Lower leg skin (tissue), 4 donors: Measurements from ENCODE around the gene INSM2. TPM values are rescaled to one million over a fixed set of nuclear protein-coding genes. Genes with fewer than 3 reads are reported as not detected.

ENCODE experiments used
- DNase-seq, 2 donors: peaks; one replicate each; pipeline ENCODE4 v3.0.0-alpha.2; 2019; ENCODE audit warnings: low spot score in 2 of 2
- H3K4me3 ChIP-seq: fragments of 200-600 bp; sonication (generic); 2 replicates; pipeline ENCODE4 v1.5.1; 2017; ENCODE audit warnings: mild to moderate bottlenecking, low read depth; ENCODE audit not compliant: poor library complexity, severe bottlenecking
- CTCF ChIP-seq, 3 donors: fragments of 450-650 bp; IDR thresholded peaks; one replicate each; pipeline ENCODE4 v1.5.1; 2016; ENCODE audit warnings: antibody characterized with exemption in 3 of 3, mild to moderate bottlenecking in 3 of 3, moderate library complexity in 2 of 3
- POLR2A ChIP-seq, 2 donors: fragments of 450-650 bp; IDR thresholded peaks; one replicate each; pipeline ENCODE4 v1.6.1; 2016 to 2017; ENCODE audit warnings: antibody characterized with exemption in 2 of 2, mild to moderate bottlenecking in 1 of 2, moderate library complexity in 1 of 2
- WGBS, 2 donors: methylation state at CpG; one replicate each; pipeline ENCODE4 v1.1.5; 2018; 5-methylcytosine and 5-hydroxymethylcytosine counted together
- intact Hi-C: fragments of 100-400 bp; cut with DNase I; formaldehyde crosslinking; loops from one replicate; pipeline ENCODE4 v1.15.0; 2023; ENCODE audit warnings: low total_unique reads
- total RNA-seq, 4 donors: library from RNA; depleted of rRNA; stranded (reverse); fragments of >200 nt; gene quantifications; one replicate each; pipeline ENCODE4 v1.1.0, GENCODE V29; 2016

INSM2 gene
- total RNA-seq, 4 donors from 2014 or later, result not detected

DNA sequence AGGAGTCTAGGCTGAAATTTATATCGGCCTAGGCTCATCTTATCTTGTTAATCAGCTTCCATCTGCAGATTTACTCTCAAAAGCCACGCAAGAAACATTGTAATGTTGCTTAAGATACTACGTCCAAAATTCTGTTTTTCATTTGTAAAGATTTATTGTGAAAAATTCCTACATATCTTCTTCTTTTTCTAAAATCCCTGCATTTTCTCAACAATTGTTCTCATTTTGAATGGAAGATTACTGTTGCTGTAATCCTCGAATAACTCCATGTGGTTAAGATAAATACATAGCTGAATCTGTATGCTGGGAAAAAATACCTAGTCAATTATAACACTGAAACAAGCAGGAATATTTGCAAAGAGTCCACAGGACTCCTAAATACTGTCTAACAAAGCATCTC is 15.6 kb downstream of the INSM2 start:
- TF ChIP-seq CTCF (IDR thresholded peaks at IDR 0.05), result no peak
- no peak for TF ChIP-seq POLR2A (IDR thresholded peaks at IDR 0.05)
- DNase-seq, result no peak
- 88 to 91% methylated on average over 4 of the region's 4 CpGs for WGBS, 2 donors
- H3K4me3 ChIP-seq, result no peak overlapping the region
- intact Hi-C loops, result no loop called here

- no peak for DNase-seq
- H3K4me3 ChIP-seq, result no peak overlapping the region
- WGBS, 2 donors, result 91 to 93% methylated on average over 1 of the region's 1 CpG
- intact Hi-C loops, result no loop called here
- TF ChIP-seq CTCF (IDR thresholded peaks at IDR 0.05) (no peak), POLR2A (IDR thresholded peaks at IDR 0.05) (no peak)
Observed at GRCh38 chr14:35551081-35551480, 17.1 kb downstream of the INSM2 start.

DNA sequence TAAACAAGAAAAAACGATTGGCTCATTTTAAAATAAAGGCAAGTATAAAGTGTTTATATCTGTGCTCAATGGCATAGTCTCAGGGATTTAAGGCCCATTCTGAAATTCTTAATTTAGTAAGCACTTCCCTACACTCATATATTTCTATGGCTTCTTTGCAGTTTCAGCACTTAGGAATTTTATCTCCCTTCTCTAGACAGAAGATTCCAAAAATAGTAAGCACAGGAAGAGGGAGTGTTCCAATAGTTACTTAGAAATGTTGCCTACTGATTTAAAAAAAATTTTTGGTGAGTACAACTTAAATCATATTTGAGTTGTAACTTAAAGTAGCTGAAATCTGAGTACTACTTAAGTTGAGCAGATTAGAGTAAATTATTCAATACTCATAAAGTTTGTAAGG is 19.8 kb downstream of the INSM2 start:
- no peak overlapping the region for H3K4me3 ChIP-seq
- no peak for TF ChIP-seq POLR2A (IDR thresholded peaks at IDR 0.05)
- DNase-seq, result no peak
- 69 to 73% methylated on average over 1 of the region's 1 CpG for WGBS, 2 donors
- intact Hi-C loops, result no loop called here

DNA sequence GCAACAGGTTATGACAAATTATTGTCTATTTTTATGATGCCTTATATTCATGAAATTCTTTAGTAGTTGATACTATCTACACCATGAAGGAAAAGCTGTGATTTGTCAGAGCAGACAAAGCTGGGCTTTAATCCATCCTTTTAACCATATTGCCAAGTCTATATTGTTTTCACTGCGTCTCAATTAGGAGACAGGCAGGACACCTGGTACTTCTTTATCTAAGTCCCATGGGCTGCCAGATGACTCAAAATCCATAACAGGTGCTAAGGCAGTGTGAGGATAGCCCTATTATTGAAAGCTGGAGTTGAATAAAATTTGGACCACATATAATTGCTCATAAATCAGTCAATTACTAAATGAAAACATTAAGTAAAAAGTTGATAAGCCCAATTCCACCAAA is 22.6 kb downstream of the INSM2 start:
- DNase-seq, result no peak
- TF ChIP-seq CTCF (IDR thresholded peaks at IDR 0.05) (no peak), POLR2A (IDR thresholded peaks at IDR 0.05) (no peak)
- WGBS, 2 donors, result 46 to 48% methylated on average over 1 of the region's 1 CpG
- H3K4me3 ChIP-seq, result no peak overlapping the region
- intact Hi-C loops, result no loop called here

- no peak overlapping the region for H3K4me3 ChIP-seq
- TF ChIP-seq POLR2A (IDR thresholded peaks at IDR 0.05), result no peak
- TF ChIP-seq CTCF (IDR thresholded peaks at IDR 0.05), result no peak
- intact Hi-C loops, result no loop called here
- DNase-seq, result no peak
Observed at GRCh38 chr14:35557221-35557747, 23.3 kb downstream of the INSM2 start.

DNA sequence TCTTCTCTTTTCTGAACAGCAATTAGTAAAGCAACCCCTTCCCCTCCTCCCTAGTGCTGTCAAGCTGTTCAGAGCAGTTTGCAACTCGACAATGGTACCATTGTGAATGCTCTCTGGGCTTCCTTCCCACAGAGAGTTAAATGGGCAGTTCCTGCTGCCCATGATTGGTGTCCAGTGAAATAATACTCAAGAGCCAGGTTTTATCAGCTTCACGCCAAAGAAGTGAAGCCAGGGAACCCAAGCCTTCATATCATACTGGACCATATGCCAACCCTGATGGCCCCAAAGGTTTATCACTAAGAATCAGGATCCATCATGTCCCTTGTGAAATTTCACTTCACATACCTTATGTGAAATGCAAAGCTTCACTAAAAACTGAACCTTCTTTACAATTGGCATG is 24.7 kb downstream of the INSM2 start:
- 81 to 85% methylated on average over 2 of the region's 2 CpGs for WGBS, 2 donors
- intact Hi-C loops, result no loop called here
- no peak overlapping the region for H3K4me3 ChIP-seq
- no peak for DNase-seq
- TF ChIP-seq POLR2A (IDR thresholded peaks at IDR 0.05) (no peak), CTCF (IDR thresholded peaks at IDR 0.05) (no peak)
